HEK293T (cell line): ENCODE measurements around the gene ODAD4.

ENCODE experiments used
- CTCF ChIA-PET: fragments of 350-600 bp; formaldehyde crosslinking; extraction: SDS; loops from one replicate; lab custom pipeline; 2021; ENCODE audit warnings: antibody characterized with exemption, inconsistent platforms; lab: Yijun Ruan, JAX
- POLR2A ChIA-PET: fragments of 350-600 bp; formaldehyde crosslinking; extraction: SDS; loops from one replicate; lab custom pipeline; 2020; ENCODE audit warnings: antibody characterized with exemption, inconsistent platforms; lab: Yijun Ruan, JAX
- DNase-seq: peaks from one replicate; pipeline ENCODE4 v3.0.0; 2012; ENCODE audit warnings: mixed read lengths; ENCODE audit errors: extremely low spot score
- ARNT ChIP-seq: fragments of 450-650 bp; IDR thresholded peaks from 2 replicates; pipeline ENCODE4 v1.6.1; 2017; ENCODE audit warnings: mild to moderate bottlenecking
- BHLHE40 ChIP-seq: fragments of 450-650 bp; IDR thresholded peaks from 2 replicates; pipeline ENCODE4 v1.6.1; 2016; ENCODE audit warnings: mild to moderate bottlenecking, moderate library complexity, borderline replicate concordance
- CTBP1 ChIP-seq: fragments of 450-650 bp; IDR thresholded peaks from 2 replicates; pipeline ENCODE4 v1.6.1; 2016; ENCODE audit warnings: borderline replicate concordance
- ELF4 ChIP-seq: fragments of 450-650 bp; IDR thresholded peaks from 2 replicates; pipeline ENCODE4 v1.6.1; 2017; ENCODE audit warnings: antibody characterized with exemption
- FOXA1 ChIP-seq: fragments of 450-650 bp; IDR thresholded peaks from 2 replicates; pipeline ENCODE4 v1.6.1; 2016; ENCODE audit warnings: mild to moderate bottlenecking
- FOXK2 ChIP-seq: fragments of 450-650 bp; IDR thresholded peaks from 2 replicates; pipeline ENCODE4 v1.6.1; 2016; ENCODE audit warnings: mild to moderate bottlenecking
- FOXM1 ChIP-seq: fragments of 450-650 bp; IDR thresholded peaks from 2 replicates; pipeline ENCODE4 v1.6.1; 2017; ENCODE audit warnings: mild to moderate bottlenecking, borderline replicate concordance
- HDGF ChIP-seq: fragments of 450-650 bp; IDR thresholded peaks from 2 replicates; pipeline ENCODE4 v1.6.1; 2017; ENCODE audit warnings: antibody characterized with exemption, borderline replicate concordance
- L3MBTL2 ChIP-seq: fragments of 450-650 bp; conservative IDR thresholded peaks from 2 replicates; pipeline ENCODE4 v1.6.1; 2016; ENCODE audit warnings: mild to moderate bottlenecking
- LEF1 ChIP-seq: fragments of 450-650 bp; IDR thresholded peaks from 2 replicates; pipeline ENCODE4 v1.6.1; 2017; ENCODE audit warnings: mild to moderate bottlenecking, borderline replicate concordance
- NFRKB ChIP-seq: fragments of 450-650 bp; IDR thresholded peaks from 2 replicates; pipeline ENCODE4 v1.6.1; 2016; ENCODE audit warnings: mild to moderate bottlenecking, moderate library complexity
- SP1 ChIP-seq: fragments of 450-650 bp; IDR thresholded peaks from 2 replicates; pipeline ENCODE4 v1.6.1; 2017
- SUZ12 ChIP-seq: fragments of 450-650 bp; IDR thresholded peaks from 2 replicates; pipeline ENCODE4 v1.6.1; 2016; ENCODE audit warnings: mild to moderate bottlenecking
- TARDBP ChIP-seq: fragments of 450-650 bp; IDR thresholded peaks from 2 replicates; pipeline ENCODE4 v1.6.1; 2016
- ZNF384 ChIP-seq: fragments of 450-650 bp; IDR thresholded peaks from 2 replicates; pipeline ENCODE4 v1.6.1; 2016
- TF ChIP-seq, protein P1 (sequence below): fragments of 450-650 bp; IDR thresholded peaks from 2 replicates; pipeline ENCODE4 v1.6.1; 2016

The ODAD4 gene

DNA sequence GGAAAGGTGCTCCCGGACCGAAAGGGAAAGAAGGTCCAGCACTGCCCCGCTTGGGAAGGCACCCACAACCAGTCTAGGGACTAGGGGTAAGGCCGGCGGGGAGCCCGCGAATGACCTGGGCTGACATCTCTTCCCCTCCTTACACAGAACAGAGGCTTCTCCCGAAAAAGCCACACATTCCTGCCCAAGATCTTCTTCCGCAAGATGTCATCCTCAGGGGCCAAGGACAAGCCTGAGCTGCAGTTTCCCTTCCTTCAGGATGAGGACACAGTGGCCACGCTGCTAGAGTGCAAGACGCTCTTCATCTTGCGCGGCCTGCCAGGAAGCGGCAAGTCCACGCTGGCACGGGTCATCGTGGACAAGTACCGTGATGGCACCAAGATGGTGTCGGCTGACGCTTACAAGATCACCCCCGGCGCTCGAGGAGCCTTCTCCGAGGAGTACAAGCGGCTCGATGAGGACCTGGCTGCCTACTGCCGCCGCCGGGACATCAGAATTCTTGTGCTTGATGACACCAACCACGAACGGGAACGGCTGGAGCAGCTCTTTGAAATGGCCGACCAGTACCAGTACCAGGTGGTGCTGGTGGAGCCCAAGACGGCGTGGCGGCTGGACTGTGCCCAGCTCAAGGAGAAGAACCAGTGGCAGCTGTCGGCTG is 37.6 kb downstream of the ODAD4 start:
- ChIA-PET POLR2A (interaction anchor here (1.2 to 7.0 kb wide), 6 partner anchors 9 to 153 kb away, joined by 3 to 117 read pairs (median 16); partner anchors contain the start of genes ACLY, DNAJC7 and NKIRAS2), CTCF (no interaction called here)
- DNase-seq = no peak
- TF ChIP-seq LEF1 = no peak
- no peak for TF ChIP-seq ELF4
- no peak for TF ChIP-seq L3MBTL2
- no peak for TF ChIP-seq ARNT
- TF ChIP-seq NFRKB = no peak
- no peak for TF ChIP-seq FOXM1
- no peak for TF ChIP-seq CTBP1
- TF ChIP-seq TARDBP = no peak
- TF ChIP-seq HDGF = no peak
- TF ChIP-seq BHLHE40 = no peak
- TF ChIP-seq, protein P1, sequence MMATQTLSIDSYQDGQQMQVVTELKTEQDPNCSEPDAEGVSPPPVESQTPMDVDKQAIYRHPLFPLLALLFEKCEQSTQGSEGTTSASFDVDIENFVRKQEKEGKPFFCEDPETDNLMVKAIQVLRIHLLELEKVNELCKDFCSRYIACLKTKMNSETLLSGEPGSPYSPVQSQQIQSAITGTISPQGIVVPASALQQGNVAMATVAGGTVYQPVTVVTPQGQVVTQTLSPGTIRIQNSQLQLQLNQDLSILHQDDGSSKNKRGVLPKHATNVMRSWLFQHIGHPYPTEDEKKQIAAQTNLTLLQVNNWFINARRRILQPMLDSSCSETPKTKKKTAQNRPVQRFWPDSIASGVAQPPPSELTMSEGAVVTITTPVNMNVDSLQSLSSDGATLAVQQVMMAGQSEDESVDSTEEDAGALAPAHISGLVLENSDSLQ = no peak

- ChIA-PET POLR2A (interaction anchor here (2.9 to 7.0 kb wide), 3 partner anchors 8 to 50 kb away, joined by 19 to 117 read pairs (median 29); partner anchors contain the start of genes ACLY, DNAJC7 and NKIRAS2), CTCF (no interaction called here)
- TF ChIP-seq SUZ12 (no peak), HDGF (no peak), FOXM1 (no peak), CTBP1 (no peak), L3MBTL2 (no peak), ARNT (no peak), ZNF384 (no peak), ELF4 (no peak)
- DNase-seq = no peak
Observed at GRCh38 chr17:41968676-41969075, 38.3 kb downstream of the ODAD4 start.

- TF ChIP-seq FOXM1 = no peak
- no peak for TF ChIP-seq CTBP1
- no peak for TF ChIP-seq NFRKB
- no peak for TF ChIP-seq FOXA1
- TF ChIP-seq TARDBP = no peak
- TF ChIP-seq ZNF384 = no peak
- TF ChIP-seq HDGF = no peak
- no peak for TF ChIP-seq SUZ12
- TF ChIP-seq SP1 = no peak
- TF ChIP-seq L3MBTL2 = no peak
- no peak for TF ChIP-seq ARNT
- no peak for TF ChIP-seq ELF4
- no peak for TF ChIP-seq LEF1
- TF ChIP-seq FOXK2 = no peak
- TF ChIP-seq, protein P1 = no peak
- no peak for TF ChIP-seq BHLHE40
- no peak for DNase-seq
- ChIA-PET CTCF (no interaction called here), POLR2A (interaction anchor here (7.0 kb wide), 1 partner anchor 48 kb away, joined by 117 read pairs; the partner anchor contains the start of genes DNAJC7 and NKIRAS2)
Observed at GRCh38 chr17:41970901-41971331, 40.5 kb downstream of the ODAD4 start.

GRCh38 chr17:41971721-41972523 is 41.5 kb downstream of the ODAD4 start:
- ChIA-PET CTCF (interaction anchor here (0.7 to 1.0 kb wide), 2 partner anchors 11 to 202 kb away, joined by 3 to 4 read pairs; no protein-coding TSS in a partner anchor), POLR2A (interaction anchor here (2.8 kb wide), 1 partner anchor 46 kb away, joined by 12 read pairs; the partner anchor contains the start of gene DNAJC7)
- DNase-seq = no peak
- TF ChIP-seq ARNT = no peak
- TF ChIP-seq TARDBP = no peak
- TF ChIP-seq ELF4 = no peak

DNA sequence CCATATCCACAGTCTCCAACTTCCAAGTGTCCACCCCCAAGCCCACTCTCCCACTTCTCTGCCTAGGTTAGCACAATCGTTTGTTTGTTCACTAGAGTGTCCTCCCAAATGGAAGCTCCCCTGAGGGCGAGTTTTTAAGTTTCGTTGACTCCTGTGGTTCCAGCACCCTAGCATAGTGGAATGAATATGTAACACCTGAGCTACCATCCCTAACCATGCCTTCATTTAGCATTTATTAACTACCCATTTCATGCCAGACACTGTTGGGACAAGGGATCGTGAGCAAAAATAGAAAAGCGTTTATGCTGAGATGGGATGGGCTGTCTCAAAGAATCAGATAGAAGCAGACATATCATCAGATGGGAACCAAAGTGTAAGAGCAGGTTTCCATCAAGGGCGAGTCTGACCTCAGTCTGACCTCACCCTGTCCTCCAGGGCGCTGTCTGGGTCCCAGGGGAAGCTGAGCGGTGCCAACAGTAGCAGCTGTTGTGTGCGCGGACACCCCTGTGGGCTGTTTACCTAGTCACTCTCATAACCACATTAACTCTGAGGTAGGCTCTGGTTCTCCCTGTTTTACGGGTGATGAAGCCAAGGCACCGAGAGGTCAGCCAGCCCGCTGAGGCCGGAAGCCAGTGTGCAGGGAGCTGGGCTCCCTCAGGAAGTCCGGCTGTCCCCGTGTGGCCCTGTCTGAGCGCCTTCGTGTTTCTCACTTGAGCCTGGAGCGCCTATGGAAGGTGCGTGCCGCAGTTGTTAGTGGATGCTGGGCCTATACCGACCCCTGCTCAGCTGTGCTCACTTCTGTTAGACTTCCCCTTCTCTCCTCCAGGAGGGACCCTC is 42.4 kb downstream of the ODAD4 start:
- TF ChIP-seq SUZ12 (no peak), HDGF (no peak), SP1 (no peak), ELF4 (no peak), NFRKB (no peak)
- POLR2A ChIA-PET = interaction anchor here (0.7 to 2.8 kb wide), 2 partner anchors 45 to 47 kb away, joined by 3 to 12 read pairs; partner anchors contain the start of genes DNAJC7 and NKIRAS2
- CTCF ChIA-PET = interaction anchor here (1.0 to 1.1 kb wide), 2 partner anchors 10 to 53 kb away, joined by 3 to 4 read pairs; no protein-coding TSS in a partner anchor
- DNase-seq = no peak

DNA sequence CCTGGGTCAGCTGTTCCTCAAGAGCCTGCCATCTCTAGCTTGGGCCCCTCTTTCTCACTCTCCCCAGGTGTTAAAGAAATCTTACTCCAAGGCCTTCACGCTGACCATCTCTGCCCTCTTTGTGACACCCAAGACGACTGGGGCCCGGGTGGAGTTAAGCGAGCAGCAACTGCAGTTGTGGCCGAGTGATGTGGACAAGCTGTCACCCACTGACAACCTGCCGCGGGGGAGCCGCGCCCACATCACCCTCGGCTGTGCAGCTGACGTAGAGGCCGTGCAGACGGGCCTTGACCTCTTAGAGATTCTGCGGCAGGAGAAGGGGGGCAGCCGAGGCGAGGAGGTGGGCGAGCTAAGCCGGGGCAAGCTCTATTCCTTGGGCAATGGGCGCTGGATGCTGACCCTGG is 43.0 kb downstream of the ODAD4 start:
- ChIA-PET POLR2A (interaction anchor here (2.8 kb wide), 1 partner anchor 44 kb away, joined by 12 read pairs; the partner anchor contains the start of gene DNAJC7), CTCF (interaction anchor here (1.1 kb wide), 1 partner anchor 52 kb away, joined by 4 read pairs; no protein-coding TSS in a partner anchor)
- DNase-seq = no peak
- no peak for TF ChIP-seq TARDBP
- TF ChIP-seq HDGF = no peak
- no peak for TF ChIP-seq NFRKB
- no peak for TF ChIP-seq LEF1
- TF ChIP-seq SP1 = no peak
- TF ChIP-seq ZNF384 = no peak
- TF ChIP-seq FOXA1 = no peak
- TF ChIP-seq FOXM1 = no peak
- TF ChIP-seq FOXK2 = no peak
- no peak for TF ChIP-seq ELF4
- TF ChIP-seq CTBP1 = no peak
- no peak for TF ChIP-seq L3MBTL2
- TF ChIP-seq, protein P1 = no peak
- no peak for TF ChIP-seq BHLHE40
- TF ChIP-seq ARNT = no peak
- no peak for TF ChIP-seq SUZ12
